PC-3 (cell line): ENCODE results near the gene DDOST.

Source experiments
- CTCF ChIP-seq: fragments of 300-600 bp; sonication (generic); conservative IDR thresholded peaks from 2 replicates; pipeline ENCODE4 v1.5.1; 2017; ENCODE audit warnings: antibody characterized with exemption, low read depth, mild to moderate bottlenecking, low read length
- EZH2 ChIP-seq: fragments of 300-600 bp; sonication (generic); IDR thresholded peaks from one replicate; pipeline ENCODE4 v1.6.1; 2017; ENCODE audit warnings: antibody characterized with exemption, mild to moderate bottlenecking, low read length; ENCODE audit not compliant: unreplicated experiment
- EZH2phosphoT487 ChIP-seq: fragments of 300-600 bp; sonication (generic); IDR thresholded peaks from 2 replicates; pipeline ENCODE4 v1.6.1; 2018; ENCODE audit warnings: mild to moderate bottlenecking, antibody characterized with exemption, low read length, borderline replicate concordance

GRCh38 chr1:20632386-20632785 lies 28.8 kb downstream of the DDOST start:
- TF ChIP-seq EZH2 = no peak
- TF ChIP-seq CTCF = no peak
- no peak for TF ChIP-seq EZH2phosphoT487
